Measurements from ENCODE around the gene CD48.

Gene CD48

GRCh38 chr1:160711602-160712311 is at the start of gene CD48:
Gene CD48, minus strand, starts transcription at chr1:160711822. Its CDS starts 59 bp downstream, at chr1:160711763.
- H3K9me3 ChIP-seq = no peaks in the 10 kb centered on the region; the same call in 1 of the 2 replicates
- H3K27me3 ChIP-seq (ENCODE audit: low read depth) = no peaks in the 10 kb centered on the region
- H3K4me1 ChIP-seq = no peaks in the 10 kb centered on the region
- DNase-seq (ENCODE audit: low spot score in 2 of 2) = no peak
- H3K4me3 ChIP-seq = no peak within 1 kb of the TSS
- no peaks in the 10 kb centered on the region for H3K36me3 ChIP-seq (replicated peaks)
- in situ Hi-C loops (cut with MboI; ENCODE audit: low sequenced_read_pairs) = no loop called here

- Histone ChIP-seq H3K4me1 (no peaks in the 10 kb centered on the region), H3K4me3 (no peak overlapping the region)
- in situ Hi-C loops (cut with MboI; ENCODE audit: low sequenced_read_pairs) = no loop called here
These were observed 49.4 kb upstream of the CD48 start for GRCh38 chr1:160761046-160761445.

GRCh38 chr1:160759740-160760139 is 48.1 kb upstream of the CD48 start:
- Histone ChIP-seq H3K27me3 (ENCODE audit: low read depth) (no peaks in the 10 kb centered on the region), H3K36me3 (replicated peaks) (no peaks in the 10 kb centered on the region), H3K4me1 (no peaks in the 10 kb centered on the region), H3K4me3 (no peak overlapping the region), H3K9me3 (no peaks in the 10 kb centered on the region)
- no peak for DNase-seq (ENCODE audit: low spot score in 2 of 2)
- in situ Hi-C loops (cut with MboI; ENCODE audit: low sequenced_read_pairs) = no loop called here

More at GRCh38 chr1:160761046-160761445, 49.4 kb upstream of the CD48 start:
- Histone ChIP-seq H3K9me3 (no peaks in the 10 kb centered on the region), H3K27me3 (ENCODE audit: low read depth) (no peaks in the 10 kb centered on the region), H3K36me3 (replicated peaks) (no peaks in the 10 kb centered on the region)
- DNase-seq (ENCODE audit: low spot score in 2 of 2) = no peak

GRCh38 chr1:160758521-160758920 is 46.9 kb upstream of the CD48 start:
- H3K4me1 ChIP-seq = no peaks in the 10 kb centered on the region
- no peaks in the 10 kb centered on the region for H3K36me3 ChIP-seq (replicated peaks)
- in situ Hi-C loops (cut with MboI; ENCODE audit: low sequenced_read_pairs) = no loop called here
- H3K27me3 ChIP-seq (ENCODE audit: low read depth) = no peaks in the 10 kb centered on the region
- H3K4me3 ChIP-seq = no peak overlapping the region
- no peak for DNase-seq (ENCODE audit: low spot score in 2 of 2)
- H3K9me3 ChIP-seq = no peaks in the 10 kb centered on the region

- no peak for DNase-seq (ENCODE audit: low spot score in 2 of 2)
- Histone ChIP-seq H3K9me3 (no peaks in the 10 kb centered on the region), H3K4me1 (peaks cover 6% of the 10 kb centered on the region; the same call in 1 of the 2 replicates), H3K36me3 (replicated peaks) (no peaks in the 10 kb centered on the region), H3K4me3 (no peak overlapping the region), H3K27me3 (ENCODE audit: low read depth) (no peaks in the 10 kb centered on the region)
- in situ Hi-C loops (cut with MboI; ENCODE audit: low sequenced_read_pairs) = no loop called here
These were observed 45.2 kb upstream of the CD48 start for GRCh38 chr1:160756849-160757201.

- in situ Hi-C loops (cut with MboI; ENCODE audit: low sequenced_read_pairs) = no loop called here
- no peak for DNase-seq (ENCODE audit: low spot score in 2 of 2)
- Histone ChIP-seq H3K4me3 (no peak overlapping the region), H3K36me3 (replicated peaks) (no peaks in the 10 kb centered on the region), H3K27me3 (ENCODE audit: low read depth) (0 out of 2 replicates have a peak, but pooled peaks cover 1% of the 10 kb centered on the region), H3K4me1 (peaks cover 6% of the 10 kb centered on the region; the same call in 1 of the 2 replicates), H3K9me3 (no peaks in the 10 kb centered on the region)
These were observed 44.6 kb upstream of the CD48 start for GRCh38 chr1:160755911-160756848.

GRCh38 chr1:160755461-160755860 is 43.8 kb upstream of the CD48 start:
- no peak overlapping the region for H3K4me3 ChIP-seq
- no peaks in the 10 kb centered on the region for H3K36me3 ChIP-seq (replicated peaks)
- H3K4me1 ChIP-seq = peaks cover 6% of the 10 kb centered on the region; the same call in 1 of the 2 replicates
- H3K9me3 ChIP-seq = no peaks in the 10 kb centered on the region
- in situ Hi-C loops (cut with MboI; ENCODE audit: low sequenced_read_pairs) = no loop called here
- DNase-seq (ENCODE audit: low spot score in 2 of 2) = no peak
- H3K27me3 ChIP-seq (ENCODE audit: low read depth) = 0 out of 2 replicates have a peak, but pooled peaks cover 2% of the 10 kb centered on the region

GRCh38 chr1:160753594-160753993 is 42.0 kb upstream of the CD48 start:
- DNase-seq (ENCODE audit: low spot score in 2 of 2) = no peak
- 0 out of 2 replicates have a peak, but pooled peaks cover 2% of the 10 kb centered on the region for H3K27me3 ChIP-seq (ENCODE audit: low read depth)
- H3K9me3 ChIP-seq = no peaks in the 10 kb centered on the region
- H3K4me3 ChIP-seq = no peak overlapping the region
- peaks cover 6% of the 10 kb centered on the region; the same call in 1 of the 2 replicates for H3K4me1 ChIP-seq
- in situ Hi-C loops (cut with MboI; ENCODE audit: low sequenced_read_pairs) = no loop called here
- no peaks in the 10 kb centered on the region for H3K36me3 ChIP-seq (replicated peaks)

- in situ Hi-C loops (cut with MboI; ENCODE audit: low sequenced_read_pairs) = no loop called here
These were observed 41.3 kb upstream of the CD48 start for GRCh38 chr1:160752924-160753323.

GRCh38 chr1:160752406-160752805 is 40.8 kb upstream of the CD48 start:
- no peaks in the 10 kb centered on the region for H3K9me3 ChIP-seq
- H3K4me1 ChIP-seq = peaks cover 6% of the 10 kb centered on the region; the same call in 1 of the 2 replicates
- no peaks in the 10 kb centered on the region for H3K36me3 ChIP-seq (replicated peaks)
- no peak overlapping the region for H3K4me3 ChIP-seq
- H3K27me3 ChIP-seq (ENCODE audit: low read depth) = 0 out of 2 replicates have a peak, but pooled peaks cover 2% of the 10 kb centered on the region
- in situ Hi-C loops (cut with MboI; ENCODE audit: low sequenced_read_pairs) = no loop called here
- DNase-seq (ENCODE audit: low spot score in 2 of 2) = no peak

More at GRCh38 chr1:160752924-160753323, 41.3 kb upstream of the CD48 start:
- H3K36me3 ChIP-seq (replicated peaks) = no peaks in the 10 kb centered on the region
- no peak overlapping the region for H3K4me3 ChIP-seq
- H3K9me3 ChIP-seq = no peaks in the 10 kb centered on the region
- peaks cover 6% of the 10 kb centered on the region; the same call in 1 of the 2 replicates for H3K4me1 ChIP-seq
- DNase-seq (ENCODE audit: low spot score in 2 of 2) = no peak
- 0 out of 2 replicates have a peak, but pooled peaks cover 2% of the 10 kb centered on the region for H3K27me3 ChIP-seq (ENCODE audit: low read depth)

- in situ Hi-C loops (cut with MboI; ENCODE audit: low sequenced_read_pairs) = no loop called here
- H3K27me3 ChIP-seq (ENCODE audit: low read depth) = 0 out of 2 replicates have a peak, but pooled peaks cover 2% of the 10 kb centered on the region
- H3K9me3 ChIP-seq = no peaks in the 10 kb centered on the region
These were observed 39.0 kb upstream of the CD48 start for GRCh38 chr1:160750608-160751007.

GRCh38 chr1:160748878-160749269 is 37.3 kb upstream of the CD48 start:
- Histone ChIP-seq H3K4me3 (no peak overlapping the region), H3K4me1 (peaks cover 22% of the 10 kb centered on the region), H3K36me3 (replicated peaks) (no peaks in the 10 kb centered on the region), H3K9me3 (no peaks in the 10 kb centered on the region), H3K27me3 (ENCODE audit: low read depth) (0 out of 2 replicates have a peak, but pooled peaks cover 2% of the 10 kb centered on the region)
- in situ Hi-C loops (cut with MboI; ENCODE audit: low sequenced_read_pairs) = no loop called here
- no peak for DNase-seq (ENCODE audit: low spot score in 2 of 2)

More at GRCh38 chr1:160750608-160751007, 39.0 kb upstream of the CD48 start:
- no peak for DNase-seq (ENCODE audit: low spot score in 2 of 2)
- no peak overlapping the region for H3K4me3 ChIP-seq
- H3K36me3 ChIP-seq (replicated peaks) = no peaks in the 10 kb centered on the region
- H3K4me1 ChIP-seq = peaks cover 13% of the 10 kb centered on the region

- H3K4me3 ChIP-seq = no peak overlapping the region
- H3K36me3 ChIP-seq (replicated peaks) = no peaks in the 10 kb centered on the region
- DNase-seq (ENCODE audit: low spot score in 2 of 2) = no peak
- H3K4me1 ChIP-seq = peaks cover 22% of the 10 kb centered on the region
- 0 out of 2 replicates have a peak, but pooled peaks cover 2% of the 10 kb centered on the region for H3K27me3 ChIP-seq (ENCODE audit: low read depth)
- H3K9me3 ChIP-seq = no peaks in the 10 kb centered on the region
- in situ Hi-C loops (cut with MboI; ENCODE audit: low sequenced_read_pairs) = no loop called here
These were observed 36.7 kb upstream of the CD48 start for GRCh38 chr1:160748181-160748877.
